DOHH2 (cell line): Measurements from ENCODE around the gene WTIP.

Experiments
- H3F3A ChIP-seq: fragments of 200-600 bp; sonication (generic), shearing (Covaris generic); 2 replicates; pipeline ENCODE4 v1.6.0; 2016; ENCODE audit warnings: antibody characterized with exemption, mild to moderate bottlenecking; ENCODE audit not compliant: control insufficient read depth, insufficient read depth
- H3K27ac ChIP-seq: fragments of 200-600 bp; sonication (generic); 2 replicates; pipeline ENCODE4 v1.5.1; 2014; ENCODE audit warnings: low read depth, mild to moderate bottlenecking, low read length, moderate library complexity
- H3K27me3 ChIP-seq: fragments of 200-600 bp; sonication (generic); 2 replicates; pipeline ENCODE4 v1.6.1; 2014; ENCODE audit warnings: mild to moderate bottlenecking, low read length, mixed read lengths; ENCODE audit not compliant: control insufficient read depth
- H3K36me3 ChIP-seq: fragments of 200-600 bp; sonication (generic); 2 replicates; pipeline ENCODE4 v1.6.1; 2014; ENCODE audit warnings: mild to moderate bottlenecking, low read length, moderate library complexity, mixed read lengths; ENCODE audit not compliant: control insufficient read depth
- H3K4me1 ChIP-seq: fragments of 200-600 bp; sonication (generic); 2 replicates; pipeline ENCODE4 v1.6.1; 2014; ENCODE audit warnings: mild to moderate bottlenecking, low read length, mixed read lengths; ENCODE audit not compliant: control insufficient read depth
- H3K4me2 ChIP-seq: fragments of 200-600 bp; sonication (generic); 2 replicates; pipeline ENCODE4 v1.6.0; 2014; ENCODE audit warnings: mild to moderate bottlenecking, low read length, moderate library complexity
- H3K4me3 ChIP-seq: fragments of 200-600 bp; sonication (generic); 2 replicates; pipeline ENCODE4 v1.5.1; 2014; ENCODE audit warnings: mild to moderate bottlenecking, low read length, mixed read lengths
- H3K79me2 ChIP-seq: fragments of 200-600 bp; sonication (generic); 2 replicates; pipeline ENCODE4 v1.6.1; 2014; ENCODE audit warnings: mild to moderate bottlenecking, low read length, mixed read lengths; ENCODE audit not compliant: control insufficient read depth
- H3K9me2 ChIP-seq: fragments of 200-600 bp; sonication (generic); replicated peaks from 2 replicates; pipeline ENCODE4 v1.6.1; 2014; ENCODE audit warnings: mild to moderate bottlenecking, low read length, mixed read lengths; ENCODE audit not compliant: control insufficient read depth
- H3K9me3 ChIP-seq: fragments of 200-600 bp; sonication (generic); 2 replicates; pipeline ENCODE4 v1.6.1; 2014; ENCODE audit warnings: antibody characterized with exemption, low read length, mixed read lengths; ENCODE audit not compliant: control insufficient read depth, insufficient read depth
- H4K20me1 ChIP-seq: fragments of 200-600 bp; sonication (generic); 2 replicates; pipeline ENCODE4 v1.6.0; 2014; ENCODE audit warnings: low read depth, mild to moderate bottlenecking, antibody characterized with exemption, low read length, moderate library complexity; ENCODE audit not compliant: control insufficient read depth, insufficient read depth
- CTCF ChIP-seq: fragments of 200-600 bp; sonication (generic); IDR thresholded peaks from one replicate; pipeline ENCODE4 v1.5.1; 2014; ENCODE audit warnings: antibody characterized with exemption, mild to moderate bottlenecking, low read depth, low read length; ENCODE audit not compliant: poor library complexity, severe bottlenecking
- EZH2phosphoT487 ChIP-seq: fragments of 200-600 bp; sonication (generic); IDR thresholded peaks from 2 replicates; pipeline ENCODE4 v1.6.1; 2017; ENCODE audit warnings: borderline replicate concordance, mild to moderate bottlenecking, antibody characterized with exemption, low read length, moderate library complexity, mixed read lengths

Gene WTIP

GRCh38 chr19:34480971-34481841 lies at the start of gene WTIP:
WTIP (plus strand) TSS chr19:34481758; CDS start chr19:34481975, 217 bp downstream.
- Histone ChIP-seq H3K27me3 (no peaks in the 10 kb centered on the region), H3K4me1 (no peaks in the 10 kb centered on the region), H3K4me3 (no peak within 1 kb of the TSS), H3K4me2 (no peak within 1 kb of the TSS), H3K27ac (no peak within 1 kb of the TSS), H3K79me2 (no peaks in the 10 kb centered on the region), H3K9me2 (no peaks in the 10 kb centered on the region), H4K20me1 (no peaks in the 10 kb centered on the region), H3K9me3 (no peaks in the 10 kb centered on the region), H3K36me3 (no peaks in the 10 kb centered on the region), H3F3A (no peaks in the 10 kb centered on the region)
- no peak for TF ChIP-seq EZH2phosphoT487
- no peak for TF ChIP-seq CTCF

GRCh38 chr19:34432797-34433196 lies 48.8 kb upstream of the WTIP start:
- peaks cover 100% of the 10 kb centered on the region for H3K79me2 ChIP-seq
- no peak overlapping the region for H3K4me3 ChIP-seq
- no peak overlapping the region for H3K4me2 ChIP-seq
- H3K4me1 ChIP-seq = peaks cover 25% of the 10 kb centered on the region
- no peaks in the 10 kb centered on the region for H3K9me3 ChIP-seq
- H3K27me3 ChIP-seq = no peaks in the 10 kb centered on the region
- no peaks in the 10 kb centered on the region for H3K9me2 ChIP-seq
- peaks cover 8% of the 10 kb centered on the region; the same call in 1 of the 2 replicates for H3F3A ChIP-seq
- peaks cover 94% of the 10 kb centered on the region for H3K36me3 ChIP-seq
- no peak overlapping the region for H3K27ac ChIP-seq
- H4K20me1 ChIP-seq = peaks cover 43% of the 10 kb centered on the region
- no peak for TF ChIP-seq EZH2phosphoT487
- no peak for TF ChIP-seq CTCF

GRCh38 chr19:34436716-34437115 lies 44.8 kb upstream of the WTIP start:
- H3F3A ChIP-seq = 0 out of 2 replicates have a peak, but pooled peaks cover 3% of the 10 kb centered on the region
- no peak overlapping the region for H3K4me3 ChIP-seq
- TF ChIP-seq EZH2phosphoT487 (no peak), CTCF (no peak)
- no peaks in the 10 kb centered on the region for H3K9me2 ChIP-seq
- peaks cover 32% of the 10 kb centered on the region for H4K20me1 ChIP-seq
- H3K4me1 ChIP-seq = peaks cover under 1% of the 10 kb centered on the region; the same call in 1 of the 2 replicates
- no peaks in the 10 kb centered on the region for H3K27me3 ChIP-seq
- H3K36me3 ChIP-seq = peaks cover 97% of the 10 kb centered on the region
- no peak overlapping the region for H3K27ac ChIP-seq
- H3K79me2 ChIP-seq = peaks cover 96% of the 10 kb centered on the region
- H3K9me3 ChIP-seq = no peaks in the 10 kb centered on the region
- H3K4me2 ChIP-seq = no peak overlapping the region
